K562 (cell line): ENCODE measurements around the gene CTSD. TPM values are rescaled to one million over a fixed set of nuclear protein-coding genes. Genes with fewer than 3 reads are reported as not detected.

Experiments
- ATAC-seq: fragments of 200-7000 bp; cut with Tn5 transposase; 3 replicates; pipeline ENCODE4 v1.9.1; 2020; ENCODE audit warnings: moderate library complexity
- BruUV-seq: library from RNA; stranded (reverse); fragments of 400-500 nt; replicated peaks from 2 replicates; lab custom pipeline; 2021; lab: Mats Ljungman, UMichigan
- CTCF ChIA-PET: fragments of 300-600 bp; formaldehyde crosslinking; extraction: SDS; loops from one replicate; lab custom pipeline; 2021; ENCODE audit warnings: low intra/inter-chr PET ratio; lab: Yijun Ruan, JAX
- POLR2A ChIA-PET: fragments of 300-600, 350-650 bp; sonication (Branson Sonifier 250); formaldehyde crosslinking; extraction: SDS; loops from one replicate; lab custom pipeline; 2021; ENCODE audit warnings: antibody characterized with exemption, inconsistent platforms; lab: Yijun Ruan, JAX
- DNase-seq, 4 experiments: peaks; one replicate each; pipeline versions ENCODE4 v3.0.0 to v3.0.0-alpha.2; 2011 to 2018; ENCODE audit warnings: low spot score in 3 of 4, mixed read lengths in 3 of 4; ENCODE audit errors: extremely low read depth in 1 of 4
- FAIRE-seq: peaks from 2 replicates; lab custom pipeline; 2011; peaks lifted over from hg19 to GRCh38; lab: Jason Lieb, UNC
- H2AFZ ChIP-seq: 2 replicates; pipeline ENCODE4 v1.6.0; 2011; ENCODE audit warnings: low read depth, low read length, control low read depth, inconsistent platforms
- H3K27ac ChIP-seq: fragments of 200-600 bp; 3 replicates; pipeline ENCODE4 v1.8.0; 2011; ENCODE audit warnings: low read depth, mild to moderate bottlenecking, control low read depth, inconsistent platforms, low read length, moderate library complexity, mixed read lengths; ENCODE audit errors: extremely low read depth
- H3K27me3 ChIP-seq, 2 experiments: fragments of 300-600 bp in 1 of 2; 2 replicates in 1 of 2; 3 replicates in 1 of 2; pipeline versions ENCODE4 v1.6.0 to v1.8.0; 2011; ENCODE audit warnings: inconsistent platforms in 2 of 2, low read length in 2 of 2, mild to moderate bottlenecking in 1 of 2, mixed read lengths in 1 of 2, moderate library complexity in 1 of 2; ENCODE audit not compliant: control insufficient read depth in 2 of 2, insufficient read depth in 2 of 2
- H3K36me3 ChIP-seq: fragments of 300-600 bp; 3 replicates; pipeline ENCODE4 v1.8.0; 2011; ENCODE audit warnings: mild to moderate bottlenecking, low read length, inconsistent platforms; ENCODE audit not compliant: control insufficient read depth, insufficient read depth
- H3K4me1 ChIP-seq, 2 experiments: fragments of 200-600 bp in 1 of 2; replicated peaks in 1 of 2; 2 replicates in 1 of 2; 3 replicates in 1 of 2; pipeline versions ENCODE4 v1.5.1 to v1.8.0; 2011; ENCODE audit warnings: inconsistent platforms in 2 of 2, low read length in 2 of 2, mild to moderate bottlenecking in 1 of 2, mixed read lengths in 1 of 2, moderate library complexity in 1 of 2; ENCODE audit not compliant: control insufficient read depth in 2 of 2, insufficient read depth in 2 of 2
- H3K4me2 ChIP-seq: 2 replicates; pipeline ENCODE4 v1.6.1; 2011; ENCODE audit warnings: low read length, control low read depth, inconsistent platforms, mixed read lengths; ENCODE audit not compliant: insufficient read depth
- H3K4me3 ChIP-seq: fragments of 200-600 bp; sonication (generic), shearing (Covaris generic); 2 replicates; pipeline ENCODE4 v1.5.1; 2016; ENCODE audit warnings: control low read depth, inconsistent platforms
- H3K79me2 ChIP-seq: fragments of 200-600 bp; 3 replicates; pipeline ENCODE4 v1.8.0; 2011; ENCODE audit warnings: low read length, inconsistent platforms; ENCODE audit not compliant: control insufficient read depth, insufficient read depth
- H3K9ac ChIP-seq, 2 experiments: 2 replicates each; pipeline versions ENCODE4 v1.6.0 to v1.6.1; 2011; ENCODE audit warnings: low read depth in 2 of 2, low read length in 2 of 2, control low read depth in 1 of 2, inconsistent platforms in 1 of 2, mild to moderate bottlenecking in 1 of 2, mixed read lengths in 1 of 2; ENCODE audit not compliant: insufficient read depth in 1 of 2
- H3K9me1 ChIP-seq: one replicate; pipeline ENCODE4 v1.6.0; 2011; ENCODE audit warnings: inconsistent platforms, mild to moderate bottlenecking, low read length, moderate library complexity; ENCODE audit not compliant: control insufficient read depth, insufficient read depth
- H3K9me3 ChIP-seq: replicated peaks from 2 replicates; pipeline ENCODE4 v1.5.1; 2011; ENCODE audit warnings: low read depth, low read length, inconsistent platforms; ENCODE audit not compliant: control insufficient read depth, insufficient read depth
- H4K20me1 ChIP-seq: replicated peaks from 2 replicates; pipeline ENCODE4 v1.6.1; 2011; ENCODE audit warnings: low read length, inconsistent platforms, mixed read lengths; ENCODE audit not compliant: control insufficient read depth, insufficient read depth
- FOSL1 ChIP-seq: fragments of 200-800 bp; sonication (Bioruptor generic); conservative IDR thresholded peaks from 2 replicates; pipeline ENCODE4 v1.6.1; 2016; ENCODE audit warnings: missing genetic modification characterization, missing compliant biosample characterization
- MAFF ChIP-seq: IDR thresholded peaks from 2 replicates; pipeline ENCODE4 v1.6.1; 2012; ENCODE audit warnings: low read length, improper control_type of control experiment
- MAFK ChIP-seq: IDR thresholded peaks from 2 replicates; pipeline ENCODE4 v1.6.1; 2011; ENCODE audit warnings: low read length, improper control_type of control experiment
- NFE2 ChIP-seq: IDR thresholded peaks from 2 replicates; pipeline ENCODE4 v1.6.1; 2014; ENCODE audit warnings: antibody characterized with exemption, low read depth
- NFE2L1 ChIP-seq: fragments of 450-650 bp; IDR thresholded peaks from 2 replicates; pipeline ENCODE4 v1.6.1; 2016; ENCODE audit warnings: missing genetic modification characterization, low read depth, mild to moderate bottlenecking, missing compliant biosample characterization, moderate library complexity, borderline replicate concordance
- RERE ChIP-seq: sonication (generic); formaldehyde crosslinking; IDR thresholded peaks from 2 replicates; pipeline ENCODE4 v1.8.0; 2023; ENCODE audit warnings: missing genetic modification reagents, mild to moderate bottlenecking, borderline replicate concordance
- SMAD4 ChIP-seq: fragments of 250-450 bp; sonication (Bioruptor Pico); conservative IDR thresholded peaks from 2 replicates; pipeline ENCODE4 v1.8.0; 2021; ENCODE audit warnings: inconsistent platforms, mild to moderate bottlenecking, moderate library complexity
- TRIM24 ChIP-seq, 2 experiments: fragments of 450-650 bp; IDR thresholded peaks; 2 replicates each; pipeline ENCODE4 v1.6.1; 2016
- ZNF316 ChIP-seq: fragments of 450-650 bp; IDR thresholded peaks from 2 replicates; pipeline ENCODE4 v1.6.1; 2016
- WGBS: fragments of 100-300 bp; shearing (Covaris generic); methylation state at CpG from one replicate; pipeline ENCODE4 v1.1.6; 2016; ENCODE audit warnings: low coverage, mixed read lengths; ENCODE audit not compliant: insufficient coverage; ENCODE audit errors: missing lambda C conversion rate; 5-methylcytosine and 5-hydroxymethylcytosine counted together
- in situ Hi-C: fragments of 300-500 bp; cut with MboI; formaldehyde crosslinking; loops from 4 replicates; pipeline ENCODE4 v1.15.0; 2018; ENCODE audit warnings: inconsistent platforms, mixed read lengths
- intact Hi-C: fragments of 100-400 bp; cut with micrococcal nuclease; formaldehyde crosslinking; loops from 2 replicates; pipeline ENCODE4 v1.14.2; 2022
- polyA plus RNA-seq, 8 experiments: library from polyadenylated mRNA; depleted of rRNA in 4 of 8; stranded (reverse) in 5 of 8; unstranded in 3 of 8; fragments of >200 nt; fragmentation: Nextera tagmentation in 2 of 8; fragmentation: Illumina TruSeq in 1 of 8; extraction: Ambion mirVana in 2 of 8; extraction: Trizol in 1 of 8; gene quantifications; 2 replicates each; pipeline versions ENCODE4 v1.2.1 to v1.2.3, GENCODE V29; 2011 to 2014; ENCODE audit warnings: inconsistent platforms in 1 of 8, missing spikeins in 1 of 8
- total RNA-seq, 7 experiments: library from RNA; depleted of rRNA in 6 of 7; stranded (reverse); fragments of >200 nt in 6 of 7; fragmentation: Illumina TruSeq in 2 of 7; extraction: Trizol in 2 of 7; gene quantifications; 2 replicates each; pipeline versions ENCODE4 v1.2.1 to v1.2.3, GENCODE V29; 2011 to 2021; ENCODE audit warnings: low replicate concordance in 1 of 7

Gene CTSD
- total and polyA plus RNA-seq, 9 of the 15 experiments (the other 6 are each of a cell fraction or from before 2014, with no cell fraction given), result 1.0 to 112 (median 40.9) TPM

- in situ Hi-C loops, result loop anchor here (5.0 kb wide), 1 partner anchor 33 kb away; the partner anchor contains the start of gene CTSD
- no peaks in the 10 kb centered on the region for H3K9me1 ChIP-seq
- no peaks in the 10 kb centered on the region for H4K20me1 ChIP-seq
- H3K79me2 ChIP-seq, result no peaks in the 10 kb centered on the region
- TF ChIP-seq MAFF, result peak; percentile 32; the same call in 1 of the 2 replicates
- peak; percentile 30; the same call in 1 of the 2 replicates for TF ChIP-seq FOSL1 (tag)
- TF ChIP-seq MAFK, result peak; percentile 54; the same call in 1 of the 2 replicates
- no peak for TF ChIP-seq SMAD4 (CRISPR knock-in tag)
- no peak for TF ChIP-seq RERE
- TF ChIP-seq NFE2L1, result peak; percentile 70
- TF ChIP-seq ZNF316, result peak; percentile 69; the same call in 1 of the 2 replicates
- no peak for TF ChIP-seq TRIM24 (IDR thresholded peaks at IDR 0.05)
- TF ChIP-seq NFE2, result peak; percentile 80
- no peak overlapping the region for H2AFZ ChIP-seq
- H3K4me1 ChIP-seq, result no peaks in the 10 kb centered on the region; a peak in 2 of 5 replicates
- intact Hi-C loops, result no loop called here
- no peaks in the 10 kb centered on the region for H3K36me3 ChIP-seq
- no peak overlapping the region; a peak in 1 of 4 replicates for H3K9ac ChIP-seq
- H3K27me3 ChIP-seq, result peaks cover 22 to 66% of the 10 kb centered on the region in 2 experiments
- FAIRE-seq (no peak), DNase-seq (no peak), ATAC-seq (no peak; the same call in 2 of the 3 replicates)
- ChIA-PET CTCF (no interaction called here), POLR2A (interaction anchor here (0.7 kb wide), 1 partner anchor 367 kb away, joined by 3 read pairs; no protein-coding TSS in a partner anchor)
- BruUV-seq, result no TSS peak
- peak overlapping the region; percentile 60 for H3K4me2 ChIP-seq
- WGBS, result 3% methylated on average over 9 of the region's 9 CpGs
- peaks cover 7% of the 10 kb centered on the region; the same call in 1 of the 2 replicates for H3K9me3 ChIP-seq
- H3K4me3 ChIP-seq, result no peak overlapping the region
- no peak overlapping the region for H3K27ac ChIP-seq
These were observed 34.1 kb downstream of the CTSD start for GRCh38 chr11:1729692-1730011.
